Ovary (tissue), 9 donors: Measurements from ENCODE around the gene TMCO4. TPM values are rescaled to one million over a fixed set of nuclear protein-coding genes. Genes with fewer than 3 reads are reported as not detected.

Experiments used
- DNase-seq, 5 donors: peaks; one replicate each; pipeline ENCODE4 v3.0.0-alpha.2; 2019 to 2020
- H3K27ac ChIP-seq, 2 donors: fragments of 200-600 bp; one replicate each; pipeline versions ENCODE4 v1.5.1 to v1.8.0; 2019 to 2022
- H3K27me3 ChIP-seq: fragments of 200-600 bp; one replicate; pipeline ENCODE4 v1.8.0; 2022
- H3K36me3 ChIP-seq: fragments of 200-600 bp; sonication (generic); one replicate; pipeline ENCODE4 v1.5.1; 2019
- H3K4me1 ChIP-seq: one replicate; pipeline ENCODE4 v1.8.1; 2013; ENCODE audit warnings: mild to moderate bottlenecking, moderate library complexity; ENCODE audit not compliant: insufficient read depth
- H3K4me3 ChIP-seq: fragments of 200-600 bp; sonication (generic); one replicate; pipeline ENCODE4 v1.5.1; 2017
- H3K9me3 ChIP-seq, 2 donors: fragments of 200-600 bp in 1 of 2; sonication (generic) in 1 of 2; one replicate each; pipeline versions ENCODE4 v1.5.1 to v1.8.1; 2013 to 2019; ENCODE audit warnings: mild to moderate bottlenecking in 1 of 2, moderate library complexity in 1 of 2
- EP300 ChIP-seq: sonication (generic); formaldehyde crosslinking; IDR thresholded peaks from one replicate; pipeline ENCODE4 v1.6.1; 2017; ENCODE audit warnings: antibody characterized with exemption
- POLR2A ChIP-seq: fragments of 450-650 bp; IDR thresholded peaks from one replicate; pipeline ENCODE4 v1.6.1; 2017; ENCODE audit warnings: antibody characterized with exemption, mild to moderate bottlenecking, moderate library complexity
- WGBS, 3 donors: extraction: QIAGEN DNeasy Blood & Tissue Kit in 1 of 3; methylation state at CpG; one replicate each; pipeline versions ENCODE4 v1.1.5 to v1.1.7; 2013 to 2017; 5-methylcytosine and 5-hydroxymethylcytosine counted together
- intact Hi-C, 4 donors: fragments of 100-400 bp; cut with DNase I; formaldehyde crosslinking; loops; one replicate each; pipeline versions ENCODE4 v1.11.0 to v1.15.1; 2022 to 2023
- polyA plus RNA-seq, 2 donors: library from polyadenylated mRNA; stranded (reverse); fragments of 200-250 nt in 1 of 2; fragments of 350-450 nt in 1 of 2; fragmentation: Illumina TruSeq in 1 of 2; extraction: RNeasy Lipid Tissue Mini Kit (QIAGEN cat#74804) in 1 of 2; gene quantifications; one replicate each; pipeline ENCODE4 v1.2.3, GENCODE V29; 2013 to 2014
- total RNA-seq, 7 donors: library from RNA; depleted of rRNA in 2 of 7; stranded (reverse); fragments of >200 nt in 2 of 7; fragmentation: NEBNext Ultra II Directional in 3 of 7; extraction: Animal tissue kit (Norgen Biotek cat#: 25700) in 3 of 7; gene quantifications; one replicate each; pipeline versions ENCODE4 v1.1.0 to v1.2.4, GENCODE V29; 2016 to 2023
- TF ChIP-seq, protein P1 (sequence below), 3 donors: fragments of 450-650 bp in 2 of 3; fragments of 200-600 bp in 1 of 3; IDR thresholded peaks; one replicate each; pipeline versions ENCODE4 v1.5.1 to v1.8.0; 2016 to 2022; ENCODE audit warnings: antibody characterized with exemption in 3 of 3, mild to moderate bottlenecking in 1 of 3
- donor health status: DM: no; HTN: no; CAD: no; lungs with moderate emphysema.
- donor health status: DM: no; HTN: no; CAD: no.
- donor health status: Bipolar disorder and iron deficiency.
- donor health status: DM: yes; HTN: yes; CAD: no.
- donor health status: DM: no; HTN: no; CAD: no.
- donor health status: DM: yes; HTN: yes; CAD: no.

The TMCO4 gene
- total and polyA plus RNA-seq, 9 donors, result 14.2 to 26.0 (median 21.4) TPM

DNA sequence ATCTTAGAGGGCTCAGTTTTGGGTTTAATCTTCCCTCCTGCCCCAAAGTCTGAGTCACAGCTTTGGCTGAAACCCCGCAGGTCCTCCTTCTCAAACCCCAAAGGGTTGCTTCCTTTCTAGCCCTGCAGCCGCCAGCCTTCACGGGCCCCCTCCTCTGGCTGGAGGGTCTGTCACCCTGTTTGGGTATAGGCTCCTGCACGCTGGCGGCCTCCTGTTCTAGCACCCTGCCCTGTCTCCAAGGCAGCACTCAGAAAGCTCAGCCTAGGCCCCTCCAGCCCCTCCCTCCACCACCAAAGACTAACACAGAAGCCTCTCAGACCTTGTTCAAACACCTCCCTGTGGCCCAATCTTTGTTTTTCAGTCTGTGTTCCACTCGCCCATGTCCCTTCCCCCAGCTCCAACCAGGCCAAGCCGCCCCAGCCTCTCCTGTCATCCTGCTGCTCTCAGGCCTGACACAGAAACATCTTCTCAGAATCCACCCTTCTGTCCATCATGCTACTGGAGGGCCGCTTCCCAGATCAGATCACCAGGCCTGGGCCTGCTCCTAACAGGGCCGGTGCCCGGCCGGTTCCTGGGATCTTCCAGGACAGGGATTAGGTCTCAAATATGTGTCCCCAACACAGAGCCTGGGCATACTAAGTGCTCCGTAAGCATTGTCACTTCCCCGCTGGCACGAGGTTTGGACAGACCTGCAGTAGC, 99.5 kb downstream of the TMCO4 start:
- WGBS, 3 donors, result 93 to 96% (median 94%) methylated on average over 14 of the region's 14 CpGs
- Histone ChIP-seq H3K36me3 (no peaks in the 10 kb centered on the region), H3K27ac (no peak overlapping the region), H3K9me3 (no peaks in the 10 kb centered on the region), H3K4me3 (no peak overlapping the region), H3K4me1 (peaks cover 7% of the 10 kb centered on the region), H3K27me3 (no peaks in the 10 kb centered on the region)
- DNase-seq, result no peak
- intact Hi-C loops, result loop anchor here in 1 of 4 donors (5.0 kb wide), 1 partner anchor 38 kb away; the partner anchor contains the start of gene HTR6
- TF ChIP-seq EP300, result no peak
- TF ChIP-seq POLR2A, result no peak
- TF ChIP-seq, protein P1, sequence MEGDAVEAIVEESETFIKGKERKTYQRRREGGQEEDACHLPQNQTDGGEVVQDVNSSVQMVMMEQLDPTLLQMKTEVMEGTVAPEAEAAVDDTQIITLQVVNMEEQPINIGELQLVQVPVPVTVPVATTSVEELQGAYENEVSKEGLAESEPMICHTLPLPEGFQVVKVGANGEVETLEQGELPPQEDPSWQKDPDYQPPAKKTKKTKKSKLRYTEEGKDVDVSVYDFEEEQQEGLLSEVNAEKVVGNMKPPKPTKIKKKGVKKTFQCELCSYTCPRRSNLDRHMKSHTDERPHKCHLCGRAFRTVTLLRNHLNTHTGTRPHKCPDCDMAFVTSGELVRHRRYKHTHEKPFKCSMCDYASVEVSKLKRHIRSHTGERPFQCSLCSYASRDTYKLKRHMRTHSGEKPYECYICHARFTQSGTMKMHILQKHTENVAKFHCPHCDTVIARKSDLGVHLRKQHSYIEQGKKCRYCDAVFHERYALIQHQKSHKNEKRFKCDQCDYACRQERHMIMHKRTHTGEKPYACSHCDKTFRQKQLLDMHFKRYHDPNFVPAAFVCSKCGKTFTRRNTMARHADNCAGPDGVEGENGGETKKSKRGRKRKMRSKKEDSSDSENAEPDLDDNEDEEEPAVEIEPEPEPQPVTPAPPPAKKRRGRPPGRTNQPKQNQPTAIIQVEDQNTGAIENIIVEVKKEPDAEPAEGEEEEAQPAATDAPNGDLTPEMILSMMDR (IDR thresholded peaks at IDR 0.05), result no peak

DNA sequence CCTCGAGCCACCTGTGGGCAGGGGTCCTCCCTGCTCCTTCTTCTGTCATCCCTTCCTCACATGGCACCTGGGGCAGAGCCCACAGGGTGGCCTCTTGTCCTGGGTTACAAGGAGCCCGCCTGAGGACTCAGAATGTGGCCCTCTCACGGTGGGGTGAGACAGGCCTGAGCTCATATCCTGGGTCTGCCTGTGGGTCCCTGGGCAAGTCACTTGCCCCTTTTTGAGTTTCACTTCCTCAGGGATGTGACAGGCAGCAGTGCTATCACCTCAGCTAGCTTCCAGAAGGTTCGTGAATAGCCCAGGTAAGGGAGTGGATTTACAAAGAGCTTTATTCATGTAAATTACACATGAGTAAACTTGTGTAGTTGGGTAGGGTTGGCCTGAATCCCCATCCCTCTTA, 101.5 kb downstream of the TMCO4 start:
- no peaks in the 10 kb centered on the region for H3K36me3 ChIP-seq
- H3K4me1 ChIP-seq, result no peaks in the 10 kb centered on the region
- no peaks in the 10 kb centered on the region for H3K9me3 ChIP-seq
- H3K27ac ChIP-seq, result no peak overlapping the region
- no peak overlapping the region for H3K4me3 ChIP-seq
- no peak for TF ChIP-seq EP300
- no peak for TF ChIP-seq POLR2A
- TF ChIP-seq, protein P1 (IDR thresholded peaks at IDR 0.05), result no peak
- no peak for DNase-seq
- 94% methylated on average over 4 of the region's 4 CpGs for WGBS, 3 donors
- intact Hi-C loops, result no loop called here
- H3K27me3 ChIP-seq, result no peaks in the 10 kb centered on the region

DNA sequence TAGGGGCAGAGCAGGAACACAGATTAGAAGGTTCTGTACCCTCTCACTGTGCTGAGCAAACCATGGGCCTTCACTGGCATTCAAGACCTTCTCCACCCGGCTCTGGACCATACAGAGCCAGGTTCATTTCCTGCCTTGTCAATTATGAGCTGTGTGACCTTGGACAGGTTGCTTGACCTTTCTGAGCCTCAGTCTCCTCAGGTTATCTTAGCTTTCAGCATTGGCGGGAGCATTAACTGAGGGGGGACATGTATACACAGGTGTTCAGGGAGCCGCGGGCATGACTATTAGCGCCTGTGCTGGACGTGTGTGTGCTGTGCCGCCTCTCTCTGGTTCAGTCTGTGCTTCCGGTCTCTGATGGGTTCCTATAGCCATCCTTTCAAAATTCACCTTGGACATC, 102.9 kb downstream of the TMCO4 start:
- Histone ChIP-seq H3K4me1 (no peaks in the 10 kb centered on the region), H3K9me3 (no peaks in the 10 kb centered on the region), H3K36me3 (no peaks in the 10 kb centered on the region), H3K27ac (no peak overlapping the region), H3K27me3 (no peaks in the 10 kb centered on the region), H3K4me3 (no peak overlapping the region)
- DNase-seq, result no peak
- WGBS, 3 donors, result 95 to 96% (median 95%) methylated on average over 8 of the region's 8 CpGs
- TF ChIP-seq, protein P1 (IDR thresholded peaks at IDR 0.05), result no peak
- TF ChIP-seq EP300, result no peak
- TF ChIP-seq POLR2A, result no peak
- intact Hi-C loops, result no loop called here

DNA sequence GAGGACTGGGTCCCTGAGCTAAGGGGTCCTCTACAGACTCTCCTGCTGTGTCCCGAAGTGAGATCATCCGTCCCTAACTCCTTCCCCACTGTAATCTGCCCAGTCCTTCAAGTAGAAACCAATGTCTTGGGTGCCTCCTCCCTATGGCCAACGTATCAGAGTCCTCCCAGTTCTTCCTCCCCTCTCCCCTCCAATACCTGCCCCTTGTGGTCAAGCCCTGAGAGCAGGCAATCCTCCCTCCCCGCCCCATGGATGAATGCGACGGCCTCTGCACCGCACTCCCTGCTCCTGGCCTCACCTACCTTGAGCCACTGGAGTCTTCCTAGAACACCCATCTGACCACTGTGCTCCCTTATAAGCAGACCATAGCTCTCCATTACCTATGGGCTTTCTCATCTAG, 103.9 kb downstream of the TMCO4 start:
- Histone ChIP-seq H3K27me3 (no peaks in the 10 kb centered on the region), H3K4me1 (no peaks in the 10 kb centered on the region), H3K36me3 (no peaks in the 10 kb centered on the region), H3K4me3 (no peak overlapping the region), H3K9me3 (no peaks in the 10 kb centered on the region), H3K27ac (no peak overlapping the region)
- 94 to 97% (median 95%) methylated on average over 7 of the region's 7 CpGs for WGBS, 3 donors
- DNase-seq, result no peak
- TF ChIP-seq POLR2A (no peak), EP300 (no peak)
- TF ChIP-seq, protein P1 (IDR thresholded peaks at IDR 0.05), result no peak
- intact Hi-C loops, result no loop called here
